CD4-positive, alpha-beta T cell treated with Interleukin-10 for 1 hour (primary cell): ENCODE data around the gene PRUNE2.
"Not testable (repeated sequence)": the region's sequence is repeated elsewhere in the genome, so short reads cannot be mapped to it uniquely, and the experiment has no call there.

ENCODE experiments used
- DNase-seq: peaks from one replicate; pipeline ENCODE4 v3.0.0-alpha.2; 2020

The PRUNE2 gene

DNA sequence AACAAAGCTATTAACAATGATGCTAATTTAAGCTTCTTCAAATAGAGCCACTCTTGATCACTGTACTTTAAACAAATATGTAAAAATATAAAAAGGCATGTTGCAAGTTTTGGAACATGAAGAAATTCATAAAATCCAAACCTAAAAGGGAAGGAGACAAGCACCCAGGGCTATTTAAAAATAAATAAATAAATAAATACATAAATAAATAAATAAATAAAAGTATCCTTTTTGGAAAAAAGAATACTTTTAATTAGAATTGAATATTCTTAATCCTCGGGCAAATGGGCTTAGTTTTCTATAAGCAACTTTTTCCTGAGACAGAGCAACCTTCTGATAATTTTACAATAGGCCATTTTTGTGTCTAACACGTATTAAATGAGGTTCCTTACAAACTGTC, 289.1 kb downstream of the PRUNE2 start:
- no peak for DNase-seq

DNA sequence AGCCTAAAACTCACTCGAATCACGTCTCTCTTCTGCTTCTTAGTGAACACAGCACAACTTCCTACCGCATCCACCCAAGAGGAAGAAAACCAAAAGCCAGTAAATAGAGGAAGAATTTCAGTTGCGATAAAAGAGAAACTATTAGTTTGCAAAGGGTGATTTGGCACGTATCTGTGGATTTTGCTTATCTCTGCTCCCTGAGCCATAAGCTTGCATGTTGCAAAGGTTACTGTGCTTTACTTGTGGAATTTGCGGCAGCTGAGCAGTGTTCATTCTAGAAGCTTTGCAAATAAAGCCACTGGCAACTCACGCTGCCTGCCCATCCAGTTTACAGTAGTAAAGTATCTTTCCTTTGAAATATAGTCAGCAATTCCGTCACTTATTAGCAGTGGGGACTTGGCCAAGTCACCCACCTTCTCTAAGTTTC, 290.7 kb downstream of the PRUNE2 start:
- DNase-seq: no peak

DNA sequence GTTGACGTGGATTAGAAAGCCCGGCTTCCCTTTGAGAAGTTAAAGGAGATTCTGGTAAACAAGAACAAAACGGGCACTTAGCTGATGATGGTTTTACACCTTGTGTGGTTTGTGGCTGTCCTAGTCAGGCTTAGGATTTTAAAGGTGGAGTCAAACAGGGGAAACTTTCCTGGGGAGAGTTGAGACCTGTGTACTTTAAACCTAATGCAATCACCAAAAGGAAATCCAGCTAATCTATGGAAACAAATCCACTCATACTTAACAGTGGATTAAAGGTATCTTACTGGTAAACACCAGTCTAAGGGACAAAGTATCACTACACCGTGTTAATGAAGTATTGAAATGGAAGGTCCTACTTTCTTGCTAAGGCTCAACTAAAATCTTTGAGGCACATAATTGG, 291.9 kb downstream of the PRUNE2 start:
- no peak for DNase-seq

DNA sequence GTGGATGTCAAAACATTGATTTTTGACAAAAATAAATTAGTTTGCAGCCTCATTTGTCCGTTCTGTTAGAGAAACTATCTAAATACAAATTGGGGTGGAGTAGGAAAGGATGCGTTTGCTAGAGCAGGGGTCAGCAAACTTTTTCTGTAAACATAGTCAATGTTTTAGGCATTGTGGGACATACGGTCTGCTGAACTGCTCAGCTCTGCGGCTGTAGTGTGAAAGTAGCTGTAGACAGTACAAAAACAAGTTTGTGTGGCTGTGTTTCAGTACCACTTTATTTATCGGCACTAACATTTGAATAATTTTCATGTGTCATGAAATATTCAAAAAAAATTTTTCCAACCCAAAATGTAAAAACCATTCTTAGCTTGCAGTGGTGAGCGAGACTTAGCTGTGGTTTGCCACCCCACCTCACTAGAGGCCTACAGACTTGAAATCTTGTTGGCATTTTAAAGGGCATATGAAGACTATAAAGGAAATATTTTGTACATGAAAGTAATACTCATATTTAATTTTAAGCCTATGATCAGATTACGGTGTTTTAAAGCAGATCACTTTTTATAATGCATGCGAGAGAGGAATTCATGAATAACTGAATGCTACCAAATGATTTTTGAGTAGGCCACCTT, 292.6 kb downstream of the PRUNE2 start:
- DNase-seq: no peak

DNA sequence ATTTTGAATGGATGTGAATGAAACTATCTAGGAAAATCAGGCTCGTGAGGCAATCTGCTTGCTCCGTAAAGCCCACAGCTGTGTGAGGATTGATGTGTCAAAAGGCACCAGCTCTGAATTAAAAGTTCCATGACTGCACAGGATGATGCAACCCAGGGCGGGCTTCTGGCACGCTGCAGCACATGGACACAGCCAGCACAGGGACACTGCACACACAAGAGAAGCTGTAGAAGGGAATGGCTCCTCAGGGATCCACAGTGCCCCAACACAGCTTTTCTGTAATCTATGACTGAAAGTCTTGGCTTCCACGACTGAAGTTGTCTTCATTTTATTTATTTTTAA, 295.9 kb downstream of the PRUNE2 start:
- no peak for DNase-seq

DNA sequence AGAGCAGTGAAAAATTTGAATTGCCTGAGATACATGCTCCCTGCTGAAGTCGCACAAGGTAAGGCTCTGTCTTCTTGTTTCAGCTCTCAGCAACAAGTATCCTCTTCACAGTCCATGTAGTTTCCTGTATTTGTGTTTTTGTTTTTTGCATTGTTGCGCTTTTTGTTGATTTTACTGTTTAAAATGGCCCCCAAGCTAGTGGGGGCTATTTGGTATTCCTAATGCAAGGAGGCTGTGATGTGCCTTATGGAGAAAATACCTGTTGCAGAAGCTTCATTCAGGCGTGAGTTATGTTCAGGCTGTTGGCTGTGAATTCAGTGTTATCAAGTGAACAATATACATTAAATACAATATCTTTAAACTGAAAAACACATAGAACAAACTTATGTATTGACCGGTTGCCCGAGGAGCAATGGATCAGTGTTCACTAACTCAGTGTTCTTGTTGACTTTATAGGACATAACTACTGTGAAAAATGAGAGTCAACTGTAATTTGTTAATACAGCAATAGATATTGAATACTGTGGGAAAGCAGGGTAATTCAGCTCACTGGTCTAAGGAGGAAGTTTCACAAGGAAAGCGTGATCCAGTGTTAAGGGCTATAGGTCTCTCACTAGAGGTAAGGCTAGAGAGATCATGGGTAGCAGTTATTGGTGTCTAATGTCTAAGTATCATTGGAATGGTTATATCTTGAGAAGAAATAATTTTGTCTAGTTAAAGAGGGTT, 296.5 kb downstream of the PRUNE2 start:
- DNase-seq: no peak

DNA sequence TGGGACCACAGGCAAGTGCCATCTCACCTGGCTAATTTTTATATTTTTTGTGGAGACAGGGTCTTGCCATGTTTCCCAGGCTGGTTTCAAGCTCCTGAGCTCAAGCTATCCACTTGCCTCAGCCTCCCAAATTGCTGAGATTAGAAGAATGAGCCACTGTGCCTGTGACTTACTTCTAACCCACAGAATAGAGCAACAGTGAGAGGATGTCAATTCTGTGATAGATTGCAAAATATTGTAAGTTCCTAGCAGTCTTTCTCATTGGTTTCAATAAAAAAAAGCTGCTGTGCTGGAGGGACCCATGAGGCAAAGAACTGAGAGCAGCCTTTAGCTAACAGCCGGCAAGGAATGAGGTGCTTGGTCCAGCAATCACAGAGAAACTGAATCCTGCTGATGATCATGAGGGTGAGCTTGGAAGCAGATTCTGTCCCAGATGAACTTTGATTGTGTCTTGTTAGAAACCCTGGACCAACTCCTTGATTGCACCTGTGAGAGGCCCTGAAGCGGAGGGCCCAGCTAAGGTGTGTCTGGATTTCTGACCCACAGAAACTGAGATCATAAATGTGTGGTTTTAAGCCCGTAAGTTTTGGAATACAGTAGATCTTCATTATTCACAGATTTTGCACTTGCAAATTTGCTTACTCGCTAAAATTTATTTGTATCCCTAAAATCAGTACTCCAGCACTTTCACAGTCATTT, 297.2 kb downstream of the PRUNE2 start:
- DNase-seq: no peak

DNA sequence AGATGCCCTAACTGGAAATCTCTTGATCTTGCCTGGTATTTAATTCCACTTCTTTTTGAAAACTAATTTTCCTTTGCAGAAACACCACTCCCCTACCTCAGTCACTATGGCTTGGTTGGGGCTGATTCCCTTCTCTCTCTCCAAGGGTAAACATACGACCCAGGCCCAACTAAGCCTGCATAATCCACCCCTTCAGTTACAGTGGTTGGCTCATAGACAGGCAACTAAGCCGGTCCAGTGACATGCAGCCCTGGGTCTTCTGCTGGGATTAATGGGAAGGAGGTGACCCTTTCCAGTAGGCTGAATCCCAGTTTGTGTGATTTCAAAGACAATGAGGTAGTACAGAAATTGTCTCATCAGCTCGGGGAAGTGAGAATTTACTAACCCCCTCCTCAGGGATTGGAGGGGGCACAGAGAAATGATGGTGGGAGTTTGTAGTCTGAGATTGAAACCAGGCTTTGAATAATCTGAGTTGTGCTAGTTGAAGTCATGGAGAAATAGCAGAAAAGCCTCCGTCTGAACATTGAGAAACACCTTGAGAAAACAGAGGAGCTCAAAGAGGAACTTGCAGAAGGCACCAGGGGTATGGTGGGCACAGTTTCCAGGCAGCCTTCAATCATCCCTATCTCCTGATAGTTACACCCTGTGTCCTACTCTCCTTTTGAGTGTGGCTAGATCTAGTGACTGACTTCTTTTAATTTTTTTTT, 298.0 kb downstream of the PRUNE2 start:
- DNase-seq: no peak

DNA sequence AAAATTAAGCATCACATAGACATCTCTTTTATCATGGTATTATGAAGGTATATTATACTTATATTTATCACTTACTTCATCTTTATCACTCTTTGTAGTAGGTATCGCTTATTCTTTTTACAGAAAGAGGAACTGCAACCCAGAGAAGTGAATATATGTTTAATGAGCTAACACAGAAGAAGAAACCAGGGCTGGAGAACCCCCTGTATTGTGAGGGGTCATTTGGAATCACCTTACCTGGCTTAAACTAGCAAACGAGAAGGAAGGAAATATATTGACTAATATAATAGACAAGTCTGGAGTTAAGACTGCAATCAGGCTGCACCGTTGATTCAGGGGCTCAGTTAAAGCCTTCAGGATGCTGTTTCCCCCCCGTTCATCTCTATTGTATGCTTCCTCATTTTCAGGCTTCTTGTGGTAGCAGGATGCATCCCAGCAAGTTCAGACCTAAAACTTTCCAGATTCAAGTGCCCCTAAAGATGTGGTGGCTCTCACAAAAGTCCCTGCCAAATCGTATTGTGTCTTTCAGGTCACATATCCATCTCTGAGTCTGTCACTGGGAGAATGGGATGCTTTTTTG, 300.5 kb downstream of the PRUNE2 start:
- no peak for DNase-seq

DNA sequence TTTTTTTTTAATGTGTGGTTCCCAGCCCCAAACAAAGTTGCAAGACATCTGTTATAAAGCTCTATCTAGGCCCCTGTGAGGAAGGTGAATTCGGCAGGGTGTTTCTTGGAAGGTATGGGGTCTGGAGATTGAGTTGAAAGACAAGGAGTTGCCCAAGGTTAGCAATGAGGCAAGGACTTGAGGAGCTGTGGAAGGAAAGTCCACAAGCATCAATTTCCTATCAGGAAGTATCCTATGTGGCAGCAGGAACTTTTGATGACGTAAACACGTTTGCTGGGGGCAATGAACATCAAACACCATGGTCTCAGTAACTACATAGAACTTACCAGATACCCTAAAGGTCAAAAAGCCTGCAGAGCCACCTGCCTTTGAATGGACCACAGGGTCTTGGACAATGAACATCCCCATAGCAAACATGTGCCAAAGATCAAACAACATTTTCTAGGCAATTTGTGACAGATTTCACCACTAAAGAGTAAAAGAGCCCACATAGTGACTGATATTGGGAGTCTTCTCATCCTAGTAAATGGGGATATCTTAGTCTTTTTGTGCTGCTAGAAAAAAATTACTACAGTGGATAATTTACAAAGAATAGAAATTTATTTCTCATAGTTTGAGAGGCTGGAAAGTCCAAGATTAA, 301.9 kb downstream of the PRUNE2 start:
- no peak for DNase-seq

DNA sequence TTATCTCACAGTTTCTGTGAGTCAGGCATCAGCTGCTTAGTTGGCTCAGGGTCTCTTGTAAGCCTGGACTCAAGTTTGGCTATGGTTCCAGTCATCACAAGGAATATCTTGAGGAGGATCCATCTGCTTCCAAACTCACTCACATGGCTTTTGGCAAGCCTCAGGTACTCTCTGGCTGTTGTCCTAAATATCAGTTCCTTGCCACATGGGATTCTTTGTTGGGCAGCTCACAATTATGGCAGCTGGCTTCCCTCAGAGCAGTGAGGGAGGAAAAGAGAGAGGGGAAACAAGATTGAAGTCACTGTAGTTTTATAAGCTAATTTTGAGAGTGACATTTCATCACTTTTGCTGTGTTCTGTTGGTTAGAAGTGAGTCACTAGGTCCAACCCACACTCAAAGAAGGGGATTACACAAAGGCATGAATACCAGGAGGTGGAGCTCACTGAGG, 302.4 kb downstream of the PRUNE2 start:
- DNase-seq: no peak

DNA sequence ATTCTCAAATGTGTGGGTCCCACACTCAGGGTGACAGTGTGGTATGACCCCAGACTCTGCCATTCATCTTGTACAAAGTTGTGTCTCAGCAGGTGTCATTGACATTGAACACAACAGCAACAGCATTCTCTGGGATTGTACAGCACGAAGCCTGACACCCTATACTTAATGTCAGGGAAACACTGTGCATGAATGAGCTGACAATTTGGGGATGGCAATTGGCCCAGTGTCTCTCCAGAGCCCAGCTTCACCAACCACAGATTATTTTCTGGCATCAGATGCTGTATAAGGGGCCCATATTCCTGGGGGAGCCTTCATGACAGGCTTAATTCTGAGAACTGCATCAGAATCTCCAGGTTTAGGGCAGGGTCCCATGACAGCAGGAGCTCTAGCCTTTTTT, 303.7 kb downstream of the PRUNE2 start:
- no peak for DNase-seq

DNA sequence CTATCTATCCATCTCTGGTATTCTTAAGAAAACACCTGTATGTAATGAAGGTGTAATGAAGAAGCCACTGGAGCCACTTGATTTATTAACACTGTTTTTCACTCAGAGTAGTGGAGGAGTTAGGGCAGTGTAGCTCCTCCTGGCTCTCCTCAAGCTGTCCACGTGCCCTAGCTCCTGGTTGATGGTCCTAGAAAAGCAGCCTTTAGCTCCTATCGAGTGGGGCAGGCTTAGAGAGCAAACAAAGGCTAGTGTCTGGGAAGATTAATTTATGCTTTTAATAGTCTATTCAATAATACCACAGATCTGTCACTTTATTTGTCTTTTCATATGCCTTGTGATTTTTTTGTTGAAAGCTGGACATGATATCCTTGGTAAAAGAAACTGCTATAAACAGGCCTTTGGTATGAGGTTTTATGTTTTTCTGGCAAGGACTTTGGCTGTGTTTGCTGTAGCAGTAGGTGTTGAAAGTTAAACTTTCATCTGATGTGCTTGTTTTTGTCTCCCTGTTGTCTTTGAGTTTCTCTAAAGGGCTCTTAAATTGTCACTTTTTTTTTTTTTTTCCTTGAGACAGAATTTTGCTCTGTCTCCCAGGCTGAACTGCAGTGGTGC, 305.8 kb downstream of the PRUNE2 start:
- DNase-seq: no peak

DNA sequence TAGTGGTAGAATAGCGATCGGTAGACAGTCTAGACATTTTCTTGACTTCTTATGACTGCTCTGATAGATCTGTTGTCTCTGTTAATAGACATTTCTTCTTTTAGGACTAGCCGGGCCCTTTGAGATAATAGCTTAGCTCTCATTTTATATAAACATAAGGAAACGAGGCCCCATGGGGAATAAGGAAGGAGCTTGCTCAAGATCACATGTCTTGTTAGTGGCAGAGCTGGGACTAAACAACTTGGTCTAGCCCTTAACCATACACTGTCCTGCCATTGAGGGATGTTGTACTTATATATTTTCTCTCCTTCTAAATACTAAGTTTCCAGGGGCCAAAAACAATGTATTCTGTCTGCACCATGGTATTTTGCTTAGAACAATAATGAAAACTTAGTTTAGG, 306.9 kb downstream of the PRUNE2 start:
- no peak for DNase-seq

DNA sequence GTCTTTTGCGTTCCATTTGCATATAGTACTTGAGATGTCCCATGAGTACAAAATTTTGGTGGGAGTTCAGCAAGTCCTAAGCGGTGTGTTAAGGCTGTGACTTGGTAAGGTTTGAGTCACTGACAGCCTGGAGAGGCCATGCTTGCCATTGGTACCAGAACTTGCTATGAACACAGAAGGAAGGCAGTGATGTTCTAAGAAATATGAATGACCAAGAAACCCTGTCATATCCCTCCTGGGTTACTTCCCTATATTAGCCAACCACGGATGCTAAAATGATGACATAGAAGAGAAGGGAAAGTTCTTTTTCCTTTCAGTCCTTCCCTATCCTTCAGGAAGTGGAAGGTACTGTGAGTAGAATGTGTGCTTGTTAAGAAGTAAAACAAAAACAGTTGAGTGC, 310.3 kb downstream of the PRUNE2 start:
- DNase-seq: no peak

DNA sequence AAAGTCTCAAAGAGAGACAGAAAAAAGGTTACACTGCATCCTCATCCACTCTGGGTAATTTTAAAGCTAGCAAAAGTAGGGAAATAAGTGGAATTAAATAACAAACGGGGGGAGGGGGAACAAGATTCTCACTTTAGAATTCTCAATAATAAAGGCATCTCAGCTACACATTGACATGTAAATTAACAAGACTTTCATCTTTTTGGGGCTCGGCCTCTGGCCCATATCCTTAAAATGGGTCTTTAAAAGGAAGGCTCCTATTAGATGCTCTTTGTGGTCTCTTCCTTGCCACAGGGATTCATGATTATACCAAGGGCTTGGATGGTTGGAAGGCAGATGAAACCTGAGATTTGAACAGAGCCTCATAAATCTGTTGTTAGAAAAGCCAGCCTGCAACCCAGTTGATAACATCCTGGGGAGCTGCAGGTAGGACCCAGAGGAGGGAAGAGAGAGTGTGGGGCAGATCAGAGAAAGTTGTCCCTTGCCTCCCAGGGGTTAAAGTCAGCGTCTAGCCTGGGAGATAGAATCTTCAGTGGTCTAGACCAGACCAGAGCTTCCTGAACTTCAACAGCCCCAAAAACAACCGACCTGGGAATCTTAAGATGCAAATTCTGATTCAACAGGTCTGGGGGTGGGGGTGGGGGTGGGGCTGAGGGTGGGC, 311.0 kb downstream of the PRUNE2 start:
- no peak for DNase-seq

DNA sequence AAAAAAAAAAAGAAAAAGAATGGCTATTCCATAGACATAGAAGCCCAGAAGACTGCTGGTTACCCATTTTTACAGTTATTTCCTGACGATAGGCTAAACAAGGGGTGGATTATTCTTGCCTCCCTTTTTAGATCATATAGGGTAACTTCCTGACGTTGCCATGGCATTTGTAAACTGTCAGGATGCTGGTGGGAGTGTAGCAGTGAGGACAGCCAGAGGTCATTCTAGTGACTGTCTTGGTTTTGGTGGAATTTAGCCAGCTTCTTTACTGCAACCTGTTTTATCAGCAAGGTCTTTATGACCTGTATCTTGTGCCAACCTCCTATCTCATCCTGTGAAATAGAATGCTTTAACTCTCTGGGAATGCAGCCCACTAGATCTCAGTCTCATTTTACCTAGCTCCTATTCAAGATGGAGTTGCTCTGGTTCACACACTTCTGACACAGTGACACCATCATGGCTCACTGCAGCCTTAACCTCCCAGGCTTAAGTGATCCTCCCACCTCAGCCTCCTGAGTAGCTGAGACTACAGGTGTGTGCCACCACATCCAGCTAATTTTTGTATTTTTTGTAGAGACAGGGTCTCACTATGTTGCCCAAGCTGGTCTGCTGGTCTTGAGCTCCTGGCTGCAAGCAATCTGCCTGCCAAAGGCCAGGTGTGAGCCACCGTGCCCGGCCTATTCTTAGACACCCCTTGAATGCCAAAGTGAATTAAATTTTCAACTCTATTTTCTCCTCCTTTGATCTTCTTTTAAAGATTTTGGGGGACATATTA, 311.8 kb downstream of the PRUNE2 start:
- not testable (repeated sequence) for DNase-seq

DNA sequence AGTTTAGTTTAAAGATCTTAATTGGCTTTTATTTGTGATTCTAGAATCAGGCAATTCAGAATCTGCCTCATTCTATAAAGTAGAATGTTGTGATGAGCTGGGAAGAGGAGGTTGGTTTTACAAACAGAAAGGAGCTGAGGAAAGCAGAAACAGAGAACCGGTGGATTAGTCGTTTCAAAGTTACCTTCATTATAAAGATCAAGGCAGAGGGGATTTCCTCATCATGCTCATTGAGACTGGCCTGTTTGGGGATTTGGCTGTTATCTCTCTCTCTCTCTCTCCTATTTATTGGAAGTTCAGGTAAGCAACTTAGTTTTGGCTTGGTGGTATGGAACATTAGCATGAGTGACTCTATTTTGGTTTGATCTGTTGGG, 313.0 kb downstream of the PRUNE2 start:
- DNase-seq: no peak

DNA sequence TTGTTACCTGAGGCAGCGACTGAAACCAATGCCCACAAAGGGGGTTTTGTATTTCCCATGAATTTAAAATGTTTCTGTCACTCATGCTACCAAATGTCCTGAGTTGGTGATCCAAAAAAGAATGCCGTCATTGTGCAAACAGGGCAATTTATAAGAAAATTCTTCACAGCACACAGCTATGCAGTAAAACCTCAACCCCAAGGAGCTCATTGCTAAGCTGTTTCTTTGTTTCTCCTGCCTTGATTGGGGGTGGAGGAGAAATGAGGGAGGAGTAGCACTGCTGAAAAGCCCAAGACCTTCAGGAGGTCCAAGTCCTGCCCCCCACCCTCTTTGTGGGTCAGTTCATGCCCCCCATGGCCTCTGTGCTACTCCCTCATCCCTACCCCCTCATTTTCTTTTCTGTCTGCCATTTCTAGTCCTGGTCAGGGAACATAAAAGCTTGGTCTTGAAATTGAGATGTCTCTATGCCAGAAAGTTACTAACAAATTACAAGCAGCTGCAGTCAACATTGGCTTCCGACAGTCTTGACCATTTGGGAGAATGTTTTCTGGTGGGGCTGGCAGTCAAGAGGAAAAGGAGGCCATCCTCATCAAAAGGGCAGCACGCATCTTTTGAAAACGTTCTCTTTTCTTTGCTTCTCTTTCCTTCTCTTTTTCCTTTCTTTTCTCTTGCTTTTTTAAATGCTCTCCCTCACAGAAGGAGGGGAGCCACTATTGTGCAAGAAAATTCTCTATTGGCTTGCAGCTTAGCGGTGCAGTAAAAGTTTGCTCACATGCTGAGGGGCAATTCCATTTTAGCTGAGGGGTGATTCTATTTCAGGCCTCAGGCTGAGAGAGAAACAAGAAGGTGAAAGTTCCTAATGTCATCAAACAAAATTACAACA, 313.6 kb downstream of the PRUNE2 start:
- DNase-seq: no peak
